Endothelial cell of umbilical vein (primary cell): ENCODE results near the gene ME3. TPM values are rescaled to one million over a fixed set of nuclear protein-coding genes. Genes with fewer than 3 reads are reported as not detected.

Source experiments
- BruUV-seq: library from RNA; stranded (reverse); fragments of 400-500 nt; replicated peaks from 2 replicates; lab custom pipeline; 2021; lab: Mats Ljungman, UMichigan
- CTCF ChIA-PET: fragments of 300-600, 350-600 bp; sonication (Branson Sonifier 250); formaldehyde crosslinking; loops from one replicate; lab custom pipeline; 2021; ENCODE audit warnings: antibody characterized with exemption, inconsistent platforms; lab: Charles Lee
- POLR2A ChIA-PET: fragments of 300-600, 350-600 bp; sonication (Branson Sonifier 250); formaldehyde crosslinking; loops from one replicate; lab custom pipeline; 2021; ENCODE audit warnings: antibody characterized with exemption, inconsistent platforms; lab: Charles Lee
- DNase-seq: peaks from one replicate; pipeline ENCODE4 v3.0.0-alpha.2; 2011; ENCODE audit warnings: low read depth, low spot score
- FAIRE-seq: peaks from 2 replicates; lab custom pipeline; 2011; peaks lifted over from hg19 to GRCh38; lab: Jason Lieb, UNC
- H2AFZ ChIP-seq: 2 replicates; pipeline ENCODE4 v1.6.0; 2012; ENCODE audit warnings: low read depth, low read length, control low read depth, inconsistent platforms
- H3K27ac ChIP-seq: 2 replicates; pipeline ENCODE4 v1.5.1; 2011; ENCODE audit warnings: low read depth, mild to moderate bottlenecking, control low read depth, low read length, moderate library complexity; ENCODE audit not compliant: insufficient read depth
- H3K27me3 ChIP-seq, 2 experiments: 2 replicates each; pipeline versions ENCODE4 v1.6.0 to v1.6.1; 2011; ENCODE audit warnings: low read length in 2 of 2, mixed read lengths in 1 of 2; ENCODE audit not compliant: control insufficient read depth in 2 of 2, insufficient read depth in 2 of 2
- H3K36me3 ChIP-seq, 2 experiments: 2 replicates in 1 of 2; 3 replicates in 1 of 2; pipeline ENCODE4 v1.5.1; 2011; ENCODE audit warnings: low read length in 2 of 2, mild to moderate bottlenecking in 1 of 2, moderate library complexity in 1 of 2; ENCODE audit not compliant: control insufficient read depth in 2 of 2, insufficient read depth in 2 of 2; ENCODE audit errors: extremely low read depth in 1 of 2
- H3K4me1 ChIP-seq: 3 replicates; pipeline ENCODE4 v1.5.1; 2011; ENCODE audit warnings: mild to moderate bottlenecking, low read length; ENCODE audit not compliant: control insufficient read depth, insufficient read depth; ENCODE audit errors: extremely low read depth
- H3K4me2 ChIP-seq: 2 replicates; pipeline ENCODE4 v1.6.1; 2011; ENCODE audit warnings: low read length, control low read depth, mixed read lengths; ENCODE audit not compliant: insufficient read depth
- H3K4me3 ChIP-seq, 3 experiments: fragments of 200-600 bp in 1 of 3; sonication (generic), shearing (Covaris generic) in 1 of 3; replicated peaks in 1 of 3; 2 replicates each; pipeline ENCODE4 v1.5.1; 2011 to 2016; ENCODE audit warnings: control low read depth in 3 of 3, low read length in 3 of 3, mild to moderate bottlenecking in 2 of 3, inconsistent platforms in 1 of 3, low read depth in 1 of 3, moderate library complexity in 1 of 3; ENCODE audit not compliant: insufficient read depth in 1 of 3
- H3K79me2 ChIP-seq: 2 replicates; pipeline ENCODE4 v1.6.0; 2012; ENCODE audit warnings: low read length, inconsistent platforms; ENCODE audit not compliant: control insufficient read depth, insufficient read depth
- H3K9ac ChIP-seq: replicated peaks from 2 replicates; pipeline ENCODE3; 2011; ENCODE audit warnings: low read length, control low read depth; ENCODE audit not compliant: insufficient read depth; ENCODE audit errors: extremely low read depth
- H3K9me1 ChIP-seq: replicated peaks from 3 replicates; pipeline ENCODE4 v1.6.0; 2011; ENCODE audit warnings: mild to moderate bottlenecking, low read length; ENCODE audit not compliant: control insufficient read depth, insufficient read depth; ENCODE audit errors: extremely low read depth
- H3K9me3 ChIP-seq: replicated peaks from 2 replicates; pipeline ENCODE4 v1.5.1; 2012; ENCODE audit warnings: low read length, inconsistent platforms; ENCODE audit not compliant: control insufficient read depth, insufficient read depth
- H4K20me1 ChIP-seq: replicated peaks from 2 replicates; pipeline ENCODE3; 2011; ENCODE audit warnings: mild to moderate bottlenecking, low read length; ENCODE audit not compliant: control insufficient read depth, insufficient read depth; ENCODE audit errors: extremely low read depth
- CTCF ChIP-seq, 2 donors: IDR thresholded peaks; 1 replicate in 1 of 2; 2 replicates in 1 of 2; pipeline ENCODE4 v1.5.1; 2011; ENCODE audit warnings: low read length in 2 of 2, mild to moderate bottlenecking in 2 of 2, moderate library complexity in 2 of 2, control low read depth in 1 of 2, inconsistent platforms in 1 of 2, low read depth in 1 of 2; ENCODE audit not compliant: insufficient read depth in 1 of 2; ENCODE audit errors: extremely low read depth in 1 of 2
- EZH2 ChIP-seq: IDR thresholded peaks from 2 replicates; pipeline ENCODE4 v1.6.1; 2012; ENCODE audit warnings: borderline replicate concordance, low read depth, mild to moderate bottlenecking, moderate library complexity, low read length, inconsistent platforms; ENCODE audit not compliant: severe bottlenecking
- FOS ChIP-seq: IDR thresholded peaks from 2 replicates; pipeline ENCODE4 v1.6.1; 2011; ENCODE audit warnings: mild to moderate bottlenecking, low read length, moderate library complexity, borderline replicate concordance; ENCODE audit not compliant: insufficient read depth
- GATA2 ChIP-seq: IDR thresholded peaks from 2 replicates; pipeline ENCODE4 v1.7.0; 2011; ENCODE audit warnings: low read depth, mild to moderate bottlenecking, moderate library complexity, mixed read lengths, low read length; ENCODE audit not compliant: insufficient read length, insufficient read depth
- POLR2A ChIP-seq: IDR thresholded peaks from 2 replicates; pipeline ENCODE4 v1.6.1; 2012; ENCODE audit warnings: low read depth, mild to moderate bottlenecking, control low read depth, low read length
- POLR2AphosphoS5 ChIP-seq: IDR thresholded peaks from 2 replicates; pipeline ENCODE4 v1.6.1; 2012; ENCODE audit warnings: low read depth, mild to moderate bottlenecking, control low read depth, low read length, moderate library complexity; ENCODE audit not compliant: insufficient read depth
- dilution Hi-C: fragments of 300-500 bp; cut with MboI; formaldehyde crosslinking; loops from one replicate; pipeline ENCODE4 v1.15.0; 2019; ENCODE audit warnings: low sequenced_read_pairs; ENCODE audit not compliant: extremely low pct_ligation_motif_present
- intact Hi-C: fragments of 100-400 bp; cut with micrococcal nuclease; formaldehyde crosslinking; loops from one replicate; pipeline ENCODE4 v1.10.0; 2022
- polyA plus RNA-seq, 4 experiments: library from polyadenylated mRNA; depleted of rRNA in 3 of 4; stranded (reverse) in 3 of 4; unstranded in 1 of 4; fragments of >200 nt; gene quantifications; 2 replicates each; pipeline versions ENCODE4 v1.2.1 to v1.2.3, GENCODE V29; 2011 to 2012; ENCODE audit warnings: missing spikeins in 1 of 4
- total RNA-seq: library from RNA; stranded (reverse); gene quantifications from 2 replicates; pipeline ENCODE4 v1.2.3, GENCODE V29; 2021

Gene ME3
- total and polyA plus RNA-seq, 2 donors (not counting 3 experiments of a cell fraction or from before 2014, with no cell fraction given) = 26.9 to 30.4 TPM

- no TSS peak for BruUV-seq
- no peak for DNase-seq
- ChIA-PET CTCF (interaction anchor here (0.9 to 1.6 kb wide), 3 partner anchors 14 to 111 kb away, joined by 3 read pairs; no protein-coding TSS in a partner anchor), POLR2A (interaction anchor here (0.6 kb wide), 1 partner anchor 25 kb away, joined by 5 read pairs; no protein-coding TSS in a partner anchor)
- TF ChIP-seq POLR2A (no peak), GATA2 (no peak), FOS (no peak), CTCF (IDR thresholded peaks at IDR 0.05; ENCODE audit: extremely low read depth in 1 of 2, insufficient read depth in 1 of 2, low read depth in 1 of 2, low read length in 2 of 2) (no peak), EZH2 (no peak), POLR2AphosphoS5 (no peak)
- Histone ChIP-seq H3K4me2 (no peak overlapping the region), H3K9ac (no peak overlapping the region), H3K27me3 (no peaks in the 10 kb centered on the region), H3K27ac (no peak overlapping the region), H3K9me3 (no peaks in the 10 kb centered on the region), H3K4me3 (no peak overlapping the region), H3K36me3 (no peaks in the 10 kb centered on the region), H2AFZ (no peak overlapping the region), H4K20me1 (no peaks in the 10 kb centered on the region), H3K79me2 (no peaks in the 10 kb centered on the region), H3K9me1 (no peaks in the 10 kb centered on the region), H3K4me1 (peaks cover 7% of the 10 kb centered on the region)
- FAIRE-seq = peak; percentile 62
- dilution Hi-C loops (loop anchor here (25.0 kb wide), 1 partner anchor 90 kb away; no protein-coding TSS in a partner anchor), intact Hi-C loops (no loop called here)
These were observed 175.1 kb downstream of the ME3 start for GRCh38 chr11:86497310-86497709.
